ENCODE data around the gene MBD3. TPM values are rescaled to one million over a fixed set of nuclear protein-coding genes. Genes with fewer than 3 reads are reported as not detected.

Gene MBD3
- total and polyA plus RNA-seq, 2 of the 4 experiments (the other 2 are of a cell fraction): 42.5 to 66.3 TPM

GRCh38 chr19:1616396-1616795, 23.7 kb upstream of the MBD3 start:
- peaks cover 75% of the 10 kb centered on the region for H3K36me3 ChIP-seq (ENCODE audit: control insufficient read depth, insufficient read depth, low read length)
- no peak overlapping the region for H3K18ac ChIP-seq (ENCODE audit: low read depth, low read length)
- no peak overlapping the region for H3K14ac ChIP-seq (replicated peaks; ENCODE audit: low read depth, low read length)
- no peak overlapping the region for H4K91ac ChIP-seq (ENCODE audit: insufficient read depth, low read depth, low read length)
- H2BK15ac ChIP-seq (ENCODE audit: low read depth, low read length): no peak overlapping the region
- WGBS, 2 experiments (ENCODE audit: extremely low coverage in 2 of 2, insufficient read length in 1 of 2): 80% methylated on average over 1 of the region's 8 CpGs; no CpG with 5 or more reads in 1 of the 2 experiments
- no peak overlapping the region for H2AK9ac ChIP-seq (replicated peaks; ENCODE audit: low read depth, low read length, poor library complexity)
- no peak overlapping the region for H4K8ac ChIP-seq (ENCODE audit: low read depth in 2 of 2, low read length in 2 of 2)
- ChIA-PET POLR2A (ENCODE audit: unreplicated experiment) (no interaction called here), CTCF (interaction anchor here (0.7 kb wide), 1 partner anchor 349 kb away, joined by 3 read pairs; no protein-coding TSS in a partner anchor)
- no peak overlapping the region for H2AK5ac ChIP-seq (ENCODE audit: low read depth, low read length)
- peaks cover 12% of the 10 kb centered on the region for H4K20me1 ChIP-seq (ENCODE audit: insufficient read depth, low read length)
- no peak overlapping the region for H2BK20ac ChIP-seq (ENCODE audit: low read depth, low read length)
- no peaks in the 10 kb centered on the region for H3K4me1 ChIP-seq (ENCODE audit: control insufficient read depth, insufficient read depth, low read length)
- TF ChIP-seq ELK1 (IDR thresholded peaks at IDR 0.05; ENCODE audit: borderline replicate concordance, low read depth, low read length): no peak
- TF ChIP-seq MXI1 (IDR thresholded peaks at IDR 0.05; ENCODE audit: borderline replicate concordance, low read depth, low read length): no peak
- no peak for TF ChIP-seq SMC3 (IDR thresholded peaks at IDR 0.05; ENCODE audit: low read depth, low read length)
- no peak for TF ChIP-seq NFE2L2 (IDR thresholded peaks at IDR 0.05; ENCODE audit: low read depth, low read length)
- no peak for TF ChIP-seq CTCF (conservative IDR thresholded peaks at IDR 0.05; ENCODE audit: low read depth, low read length)
- TF ChIP-seq CHD1 (IDR thresholded peaks at IDR 0.05; ENCODE audit: low read depth, low read length): no peak
- TF ChIP-seq FOS (IDR thresholded peaks at IDR 0.05; ENCODE audit: low read depth, low read length): no peak
- no peak for TF ChIP-seq POLR2A (IDR thresholded peaks at IDR 0.05; ENCODE audit: low read depth, low read length)
- TF ChIP-seq MAFK (IDR thresholded peaks at IDR 0.05; ENCODE audit: low read depth, low read length): no peak
- no peak for TF ChIP-seq RAD21 (IDR thresholded peaks at IDR 0.05; ENCODE audit: low read length)
- no peak for TF ChIP-seq USF2 (IDR thresholded peaks at IDR 0.05; ENCODE audit: low read depth, low read length)
- H3K56ac ChIP-seq (ENCODE audit: extremely low read depth, insufficient read depth, low read length): no peak overlapping the region
- no peak overlapping the region for H2AFZ ChIP-seq (replicated peaks; ENCODE audit: low read length, poor library complexity)
- peaks cover 5 to 20% of the 10 kb centered on the region in 2 experiments; a peak in 3 of 4 replicates for H3K79me1 ChIP-seq (ENCODE audit: low read depth in 1 of 2, low read length in 2 of 2)
- peak; percentile 25; the same call in 1 of the 2 replicates for ATAC-seq (ENCODE audit: low read depth)
- H3K4me3 ChIP-seq (ENCODE audit: insufficient read depth, low read depth, low read length): no peak overlapping the region
- no peaks in the 10 kb centered on the region for H3K9me1 ChIP-seq (ENCODE audit: insufficient read depth, low read length)
- no peak overlapping the region for H3K23ac ChIP-seq (ENCODE audit: low read depth, low read length)
- no peak overlapping the region for H2BK5ac ChIP-seq (ENCODE audit: low read depth, low read length, poor library complexity, severe bottlenecking)
- H3K9me3 ChIP-seq (ENCODE audit: control insufficient read depth, insufficient read depth, low read length): no peaks in the 10 kb centered on the region
- no peak for DNase-seq
- no TSS peak for BruUV-seq (replicated peaks)
- dilution Hi-C loops (cut with HindIII; ENCODE audit: low sequenced_read_pairs, unreplicated experiment): no loop called here
- no peak overlapping the region for H4K5ac ChIP-seq (ENCODE audit: low read depth, low read length)
- H3K4ac ChIP-seq (ENCODE audit: low read depth, low read length): no peak overlapping the region
- no peaks in the 10 kb centered on the region for H3K27me3 ChIP-seq (ENCODE audit: control insufficient read depth, insufficient read depth, low read length)
- H2BK120ac ChIP-seq (ENCODE audit: low read depth, low read length): no peak overlapping the region
- H3K9ac ChIP-seq (ENCODE audit: low read depth, low read length): no peak overlapping the region
- intact Hi-C loops (cut with micrococcal nuclease): no loop called here
- no peak overlapping the region for H3K4me2 ChIP-seq (ENCODE audit: low read depth, low read length)
- in situ Hi-C loops (cut with MboI; ENCODE audit: low sequenced_read_pairs): no loop called here
- H3K27ac ChIP-seq (ENCODE audit: insufficient read depth, low read length): no peak overlapping the region
